Gastroesophageal sphincter (tissue), 4 donors: ENCODE results near the gene RPLP2. TPM values are rescaled to one million over a fixed set of nuclear protein-coding genes. Genes with fewer than 3 reads are reported as not detected.

Experiments used
- ATAC-seq: fragments of 150-250 bp; one replicate; pipeline ENCODE4 v1.9.1; 2016; ENCODE audit warnings: mild to moderate bottlenecking, moderate library complexity
- H3K27ac ChIP-seq, 4 donors: fragments of 200-600 bp; sonication (generic) in 3 of 4; 1 replicate in 3 of 4; 2 replicates in 1 of 4; pipeline ENCODE4 v1.5.1; 2016 to 2019
- H3K27me3 ChIP-seq: fragments of 200-600 bp; sonication (generic); one replicate; pipeline ENCODE4 v1.5.1; 2019
- H3K36me3 ChIP-seq, 2 donors: fragments of 200-600 bp; sonication (generic); one replicate each; pipeline ENCODE4 v1.5.1; 2019; ENCODE audit warnings: control low read depth in 1 of 2
- H3K4me1 ChIP-seq, 3 donors: fragments of 200-600 bp; sonication (generic); 1 replicate in 2 of 3; 2 replicates in 1 of 3; pipeline ENCODE4 v1.5.1; 2016 to 2019; ENCODE audit warnings: control low read depth in 2 of 3
- H3K4me3 ChIP-seq, 2 donors: fragments of 200-600 bp; sonication (generic); one replicate each; pipeline ENCODE4 v1.5.1; 2019; ENCODE audit warnings: mild to moderate bottlenecking in 1 of 2, moderate library complexity in 1 of 2
- H3K9me3 ChIP-seq, 3 donors: fragments of 200-600 bp; sonication (generic); one replicate each; pipeline ENCODE4 v1.5.1; 2017 to 2019; ENCODE audit warnings: control low read depth in 2 of 3
- CTCF ChIP-seq, 4 experiments: fragments of 200-600 bp in 2 of 4; fragments of 450-650 bp in 2 of 4; sonication (generic) in 1 of 4; IDR thresholded peaks; one replicate each; pipeline ENCODE4 v1.5.1; 2017 to 2019; ENCODE audit warnings: antibody characterized with exemption in 4 of 4, mild to moderate bottlenecking in 2 of 4, moderate library complexity in 2 of 4
- EP300 ChIP-seq: sonication (generic); formaldehyde crosslinking; IDR thresholded peaks from one replicate; pipeline ENCODE4 v1.6.1; 2017; ENCODE audit warnings: antibody characterized with exemption, mild to moderate bottlenecking
- POLR2A ChIP-seq, 2 donors: fragments of 450-650 bp; IDR thresholded peaks; one replicate each; pipeline ENCODE4 v1.6.1; 2017; ENCODE audit warnings: antibody characterized with exemption in 2 of 2, mild to moderate bottlenecking in 2 of 2, moderate library complexity in 1 of 2
- POLR2AphosphoS5 ChIP-seq: sonication (generic); formaldehyde crosslinking; IDR thresholded peaks from one replicate; pipeline ENCODE4 v1.6.1; 2017; ENCODE audit warnings: antibody characterized with exemption
- WGBS, 2 donors: methylation state at CpG; one replicate each; pipeline ENCODE4 v1.1.5; 2018; ENCODE audit warnings: low coverage in 1 of 2; 5-methylcytosine and 5-hydroxymethylcytosine counted together
- total RNA-seq, 4 donors: library from RNA; depleted of rRNA; stranded (reverse); fragments of >200 nt; gene quantifications; one replicate each; pipeline ENCODE4 v1.1.0, GENCODE V29; 2016

Gene RPLP2
- total RNA-seq, 4 donors from 2014 or later = 165 to 880 (median 462) TPM

GRCh38 chr11:804599-804964, 5.2 kb upstream of the RPLP2 start:
- Histone ChIP-seq H3K4me1 (peaks cover 0 to 54% (median 24%) of the 10 kb centered on the region in 3 donors), H3K9me3 (no peaks in the 10 kb centered on the region), H3K27ac (peak overlapping the region in 3 of 4 donors; percentile 92 to 98 (median 93)), H3K27me3 (no peaks in the 10 kb centered on the region), H3K36me3 (peaks cover 0 to 42% of the 10 kb centered on the region in 2 donors), H3K4me3 (peak overlapping the region; percentile 52 to 65)
- 0 to 12% methylated on average over 4 to 9 of the region's 18 CpGs for WGBS, 2 donors
- ATAC-seq = no peak
- TF ChIP-seq CTCF (IDR thresholded peaks at IDR 0.05) (no peak), POLR2AphosphoS5 (no peak), EP300 (no peak), POLR2A (IDR thresholded peaks at IDR 0.05) (no peak)

GRCh38 chr11:808427-809286, 1.1 kb upstream of the RPLP2 start:
- TF ChIP-seq POLR2A (IDR thresholded peaks at IDR 0.05) (no peak), CTCF (IDR thresholded peaks at IDR 0.05) (no peak), POLR2AphosphoS5 (no peak), EP300 (no peak)
- 46 to 80% methylated on average over 1 to 17 of the region's 36 CpGs for WGBS, 2 donors
- peaks cover 0 to 28% of the 10 kb centered on the region in 2 donors for H3K36me3 ChIP-seq
- H3K27ac ChIP-seq = peak overlapping the region; percentile 72 to 98 (median 96)
- ATAC-seq = no peak
- peaks cover 0 to 70% (median 38%) of the 10 kb centered on the region in 3 donors for H3K4me1 ChIP-seq
- no peaks in the 10 kb centered on the region for H3K9me3 ChIP-seq
- no peaks in the 10 kb centered on the region for H3K27me3 ChIP-seq
- peak overlapping the region; percentile 58 to 99 for H3K4me3 ChIP-seq

GRCh38 chr11:810040-810567, 337 bp downstream of the RPLP2 start:
- TF ChIP-seq POLR2A (IDR thresholded peaks at IDR 0.05) (no peak), CTCF (IDR thresholded peaks at IDR 0.05) (peak in 3 of 4 experiments; percentile 25 to 41 (median 31))
- Histone ChIP-seq H3K27ac (peak overlapping the region; percentile 72 to 98 (median 96)), H3K9me3 (no peaks in the 10 kb centered on the region), H3K36me3 (peaks cover 0 to 37% of the 10 kb centered on the region in 2 donors), H3K4me3 (peak overlapping the region; percentile 58 to 99), H3K27me3 (no peaks in the 10 kb centered on the region), H3K4me1 (peaks cover 0 to 56% (median 27%) of the 10 kb centered on the region in 3 donors)
- 0% methylated on average over 2 of the region's 55 CpGs; no CpG with 5 or more reads in 1 of the 2 donors for WGBS, 2 donors
- no peak for ATAC-seq

GRCh38 chr11:811446-812245, 1.9 kb downstream of the RPLP2 start:
- Histone ChIP-seq H3K4me1 (peaks cover 0 to 43% (median 23%) of the 10 kb centered on the region in 3 donors), H3K27me3 (no peaks in the 10 kb centered on the region), H3K9me3 (no peaks in the 10 kb centered on the region), H3K36me3 (peaks cover 0 to 37% of the 10 kb centered on the region in 2 donors), H3K4me3 (peak overlapping the region in 1 of 2 donors; percentile 99), H3K27ac (peak overlapping the region in 3 of 4 donors; percentile 8 to 98 (median 95))
- no peak for ATAC-seq
- no peak for TF ChIP-seq POLR2AphosphoS5
- no peak for TF ChIP-seq EP300
- no peak for TF ChIP-seq POLR2A (IDR thresholded peaks at IDR 0.05)
- no peak for TF ChIP-seq CTCF (IDR thresholded peaks at IDR 0.05)
- WGBS, 2 donors = 80% methylated on average over 1 of the region's 14 CpGs; no CpG with 5 or more reads in 1 of the 2 donors
